ENCODE measurements around the gene NPTX1. TPM values are rescaled to one million over a fixed set of nuclear protein-coding genes. Genes with fewer than 3 reads are reported as not detected.

Gene NPTX1
- total RNA-seq, 1 donor from 2014 or later, result not detected

DNA sequence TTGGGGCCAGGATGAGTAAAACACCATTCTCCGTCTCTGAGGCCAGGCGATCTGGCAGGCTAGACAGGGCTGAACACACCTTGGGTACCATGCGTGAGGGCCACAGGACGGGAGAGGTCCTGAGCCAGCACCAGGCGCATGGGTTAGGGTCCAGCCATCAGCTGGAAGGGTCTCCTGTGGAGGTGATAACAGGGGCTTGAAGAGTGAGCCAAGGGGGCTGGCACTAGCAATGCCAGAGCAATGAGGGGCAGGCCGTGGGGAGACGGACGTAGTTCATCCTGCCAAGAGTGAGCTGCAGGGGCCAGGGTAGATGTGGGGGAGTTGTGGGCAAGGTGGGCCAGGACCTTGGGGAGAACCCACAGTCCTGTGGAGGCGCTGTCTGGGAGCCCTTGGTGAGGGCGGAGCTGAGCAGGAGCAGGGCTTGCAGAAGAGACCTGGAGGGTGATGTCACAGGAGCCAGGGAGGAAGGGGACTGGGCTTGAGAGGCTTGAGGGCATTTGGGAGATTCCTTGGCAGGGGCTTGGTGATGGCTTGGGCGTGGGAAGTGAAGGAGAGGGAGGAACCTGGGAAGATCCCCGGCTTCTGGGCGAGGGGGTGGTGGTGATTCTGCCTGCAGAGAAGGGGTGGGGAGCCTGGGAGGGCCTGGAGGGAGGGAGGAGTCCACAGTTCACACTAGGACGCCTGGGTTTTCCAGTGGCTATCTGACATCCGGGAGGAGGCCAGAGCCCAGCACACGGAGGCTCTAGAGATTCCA, 6.3 kb upstream of the NPTX1 start:
- intact Hi-C loops (cut with DNase I), result no loop called here
- DNase-seq (ENCODE audit: missing footprints), result peak; percentile 42

DNA sequence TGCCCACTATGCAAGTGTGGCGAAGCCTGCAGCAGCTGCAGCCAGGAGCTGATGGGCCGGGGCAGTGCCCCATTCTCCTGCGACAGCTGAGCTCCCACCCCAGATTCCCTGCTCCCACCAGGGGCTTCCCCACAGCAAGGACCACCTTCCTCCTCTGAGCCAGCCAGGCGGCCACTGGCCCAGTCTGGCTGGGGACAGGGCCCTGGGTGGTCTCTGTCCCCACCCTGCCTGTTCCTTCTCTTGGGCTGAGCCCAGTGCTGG, 5.6 kb upstream of the NPTX1 start:
- intact Hi-C loops (cut with DNase I), result no loop called here
- DNase-seq (ENCODE audit: missing footprints), result no peak
- no peak for ATAC-seq

More for the DNA sequence above, 6.3 kb upstream of the NPTX1 start:
- ATAC-seq, result no peak

DNA sequence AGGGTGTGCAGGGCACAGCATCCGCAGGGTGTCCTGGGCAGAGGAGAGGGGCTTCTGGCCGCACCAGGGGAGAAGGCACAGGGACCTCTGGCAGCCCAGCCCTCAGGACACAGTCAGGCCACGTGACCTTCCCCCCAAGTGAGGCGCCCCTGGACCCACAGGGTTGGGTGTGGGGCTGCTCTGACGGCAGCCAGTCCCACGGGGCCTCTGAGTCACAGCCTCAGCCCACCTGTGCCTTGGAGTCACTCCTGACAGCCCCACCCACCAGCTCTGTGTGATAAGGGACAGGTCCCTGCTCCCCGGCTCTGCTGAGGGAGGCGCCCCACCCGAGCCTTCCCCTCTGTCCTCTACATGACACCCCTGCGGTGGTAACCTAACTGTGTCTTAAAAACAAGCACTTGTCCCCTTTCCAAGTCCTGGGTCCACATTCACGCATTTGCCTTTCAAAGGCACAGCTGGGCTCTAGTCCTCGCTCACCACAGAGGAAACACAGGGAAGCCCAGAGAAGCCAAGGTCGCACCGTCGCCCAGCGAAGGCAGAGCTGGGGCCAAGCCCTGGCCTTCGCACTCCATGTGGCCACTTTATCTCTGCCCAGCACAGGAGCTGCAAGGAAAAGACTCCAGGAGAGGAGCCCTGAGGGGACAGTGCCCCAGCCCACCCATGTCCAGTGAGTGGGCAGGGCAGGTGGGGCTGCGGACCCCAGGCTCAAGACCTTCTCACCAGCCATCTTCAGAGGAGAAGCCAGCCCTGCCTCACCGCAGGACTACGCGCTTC, 5.1 kb upstream of the NPTX1 start:
- intact Hi-C loops (cut with DNase I), result no loop called here
- DNase-seq (ENCODE audit: missing footprints), result no peak

DNA sequence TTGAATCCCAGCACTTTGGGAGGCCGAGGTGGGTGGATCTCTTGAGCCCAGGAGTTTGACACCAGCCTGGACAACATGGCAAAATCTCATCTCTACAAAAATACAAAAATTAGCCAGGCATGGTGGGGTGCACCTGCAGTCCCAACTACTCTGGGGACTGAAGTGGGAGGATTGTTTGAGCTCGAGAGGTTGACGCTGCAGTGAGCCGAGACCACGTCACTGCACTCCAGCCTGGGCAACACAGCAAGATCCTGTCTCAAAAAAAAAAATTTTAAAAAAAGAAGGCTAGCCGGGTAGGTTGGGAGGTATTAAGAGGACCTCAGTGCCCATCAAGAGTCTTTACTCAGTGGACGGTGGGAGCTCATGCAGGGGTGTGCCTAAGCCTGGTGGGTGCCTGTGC, 3.8 kb upstream of the NPTX1 start:
- intact Hi-C loops (cut with DNase I), result no loop called here
- ATAC-seq, result no peak
- no peak for DNase-seq (ENCODE audit: missing footprints)

More for the DNA sequence above, 5.1 kb upstream of the NPTX1 start:
- ATAC-seq, result no peak

DNA sequence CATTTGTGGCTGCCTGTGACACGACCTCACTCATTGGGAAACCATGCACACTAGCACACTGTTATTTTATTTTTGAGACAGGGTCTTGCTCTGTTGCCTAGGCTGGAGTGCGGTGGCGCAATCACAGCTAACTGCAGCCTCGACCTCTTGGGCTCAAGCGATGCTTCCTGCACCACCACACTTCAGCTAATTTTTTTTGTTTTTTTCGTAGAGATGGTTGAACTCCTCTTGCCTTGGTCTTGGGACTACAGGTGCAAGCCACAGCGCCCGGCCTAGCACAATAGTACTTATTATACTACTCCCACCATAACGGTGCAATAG, 2.8 kb upstream of the NPTX1 start:
- DNase-seq (ENCODE audit: missing footprints) (peak; percentile 48), ATAC-seq (no peak)
- intact Hi-C loops (cut with DNase I), result no loop called here

DNA sequence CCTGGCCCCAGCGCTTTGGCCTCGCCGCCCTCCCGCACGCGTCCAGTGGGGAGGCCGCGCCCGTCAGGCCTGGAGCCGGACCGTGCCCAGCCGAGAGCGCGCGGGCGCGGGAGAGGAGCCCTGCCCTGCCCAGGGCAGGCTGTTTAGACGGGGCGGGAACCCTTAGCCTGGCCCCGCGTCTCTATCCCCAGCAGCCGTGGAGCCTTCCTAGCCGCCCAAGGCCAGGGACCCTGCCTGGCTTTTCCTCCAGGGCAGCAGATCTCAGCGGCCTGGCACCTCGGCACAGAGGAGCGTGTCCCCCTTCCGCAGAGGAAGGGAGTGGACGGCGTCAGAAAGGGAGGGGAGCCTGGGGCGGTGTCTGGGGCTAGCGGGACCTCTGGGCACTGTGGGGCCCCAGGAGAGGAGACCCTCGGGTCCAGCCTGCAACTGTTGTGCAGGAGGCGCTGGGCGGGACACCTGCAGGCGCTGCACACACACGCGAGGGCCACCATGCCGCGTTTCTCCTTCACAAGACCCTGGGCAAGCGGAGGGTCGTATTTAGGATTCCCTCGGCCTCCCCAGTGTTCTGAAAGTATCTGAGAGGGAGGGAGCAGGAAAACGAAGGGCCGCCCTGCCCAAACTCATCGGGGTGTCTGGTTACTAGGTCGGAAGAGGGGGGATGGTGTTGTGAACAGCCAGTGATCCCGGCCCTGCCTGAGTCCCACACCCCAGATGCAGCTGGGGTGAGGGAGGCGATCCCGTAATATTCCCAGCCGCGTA, 2.3 kb upstream of the NPTX1 start:
- DNase-seq (ENCODE audit: missing footprints) (peak; percentile 58), ATAC-seq (no peak)
- intact Hi-C loops (cut with DNase I), result no loop called here

DNA sequence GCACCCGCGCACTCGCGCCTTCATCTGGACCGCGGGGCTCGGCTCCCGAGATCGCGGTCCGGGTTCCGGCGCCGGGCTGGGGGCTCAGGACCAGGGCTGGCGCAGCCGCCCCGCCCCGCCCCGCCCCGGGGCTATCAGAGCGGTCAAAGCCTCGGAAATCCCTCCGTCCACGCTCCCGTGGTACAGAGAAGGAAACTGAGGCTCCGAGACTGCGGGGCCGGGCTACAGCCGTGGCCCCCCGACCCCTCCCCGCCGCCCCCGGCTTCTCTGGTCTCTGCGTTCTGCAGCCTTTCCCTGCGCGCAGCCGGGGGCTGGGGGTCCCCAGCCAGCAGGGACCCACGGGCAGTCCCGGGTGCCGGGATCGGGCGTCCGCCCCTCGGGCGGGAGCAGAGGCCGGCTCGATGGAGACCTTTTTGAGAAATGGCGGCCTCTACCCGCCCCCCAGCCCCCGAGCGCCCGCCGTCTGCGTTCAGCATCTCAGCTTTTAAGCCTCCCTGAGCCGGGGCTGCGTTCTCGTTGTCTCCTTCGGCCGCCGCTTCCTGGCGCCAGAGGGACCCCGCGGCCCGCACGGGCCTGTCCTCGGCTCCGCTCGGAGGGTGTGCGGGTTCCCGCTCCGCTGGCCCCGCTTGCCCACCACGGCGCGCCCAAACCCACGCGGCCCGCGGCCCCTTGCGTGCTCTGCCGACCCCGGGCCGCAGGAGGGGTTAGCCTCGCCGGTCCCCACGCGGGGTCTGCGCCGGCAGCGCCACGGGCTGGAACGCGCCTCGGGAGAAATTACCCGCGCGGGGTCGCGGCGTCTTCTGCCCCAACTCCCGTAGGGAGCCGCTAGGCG, 1.5 kb upstream of the NPTX1 start:
- intact Hi-C loops (cut with DNase I), result no loop called here
- peak; percentile 57 for DNase-seq (ENCODE audit: missing footprints)
- ATAC-seq, result peak; percentile 62

DNA sequence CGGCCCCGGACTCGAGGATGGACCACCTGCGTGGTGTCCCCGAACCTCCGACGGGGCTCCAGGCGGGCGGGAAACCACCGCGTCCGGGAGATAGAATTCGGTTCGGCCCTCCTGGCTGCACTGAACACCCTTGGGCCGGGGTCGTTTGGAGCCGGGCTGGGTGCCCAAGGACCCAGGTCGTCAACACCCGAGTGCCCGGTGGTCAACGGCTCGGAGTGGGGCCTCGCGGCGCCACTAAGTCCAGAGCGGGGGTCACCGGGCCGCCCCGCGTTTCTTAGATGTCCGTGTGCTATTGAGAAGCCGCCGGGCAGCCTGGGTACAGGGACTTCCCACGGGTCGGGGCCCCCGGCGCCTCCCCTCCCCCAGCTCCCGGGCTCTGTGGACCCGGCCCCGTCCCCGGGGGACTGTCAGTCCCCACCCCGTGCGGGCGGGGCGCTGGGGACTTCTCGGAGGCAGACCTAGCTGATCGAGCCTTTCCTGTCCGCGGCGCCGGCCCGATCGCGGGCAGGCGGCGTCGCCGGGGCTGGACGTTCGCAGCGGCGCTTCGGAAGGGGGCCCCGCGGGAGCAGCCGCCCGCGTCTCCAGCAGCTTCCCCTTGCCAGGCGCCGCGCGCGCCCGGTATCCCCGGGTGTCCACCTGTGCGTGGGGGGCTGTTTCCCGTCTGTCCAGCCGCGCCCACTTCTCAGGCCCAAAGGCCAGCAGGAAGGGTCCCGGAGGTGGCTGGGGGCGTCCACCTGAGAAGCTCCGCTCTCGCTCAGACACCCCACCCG, 655 bp upstream of the NPTX1 start:
- no peak for ATAC-seq
- DNase-seq (ENCODE audit: missing footprints), result no peak
- intact Hi-C loops (cut with DNase I), result no loop called here

DNA sequence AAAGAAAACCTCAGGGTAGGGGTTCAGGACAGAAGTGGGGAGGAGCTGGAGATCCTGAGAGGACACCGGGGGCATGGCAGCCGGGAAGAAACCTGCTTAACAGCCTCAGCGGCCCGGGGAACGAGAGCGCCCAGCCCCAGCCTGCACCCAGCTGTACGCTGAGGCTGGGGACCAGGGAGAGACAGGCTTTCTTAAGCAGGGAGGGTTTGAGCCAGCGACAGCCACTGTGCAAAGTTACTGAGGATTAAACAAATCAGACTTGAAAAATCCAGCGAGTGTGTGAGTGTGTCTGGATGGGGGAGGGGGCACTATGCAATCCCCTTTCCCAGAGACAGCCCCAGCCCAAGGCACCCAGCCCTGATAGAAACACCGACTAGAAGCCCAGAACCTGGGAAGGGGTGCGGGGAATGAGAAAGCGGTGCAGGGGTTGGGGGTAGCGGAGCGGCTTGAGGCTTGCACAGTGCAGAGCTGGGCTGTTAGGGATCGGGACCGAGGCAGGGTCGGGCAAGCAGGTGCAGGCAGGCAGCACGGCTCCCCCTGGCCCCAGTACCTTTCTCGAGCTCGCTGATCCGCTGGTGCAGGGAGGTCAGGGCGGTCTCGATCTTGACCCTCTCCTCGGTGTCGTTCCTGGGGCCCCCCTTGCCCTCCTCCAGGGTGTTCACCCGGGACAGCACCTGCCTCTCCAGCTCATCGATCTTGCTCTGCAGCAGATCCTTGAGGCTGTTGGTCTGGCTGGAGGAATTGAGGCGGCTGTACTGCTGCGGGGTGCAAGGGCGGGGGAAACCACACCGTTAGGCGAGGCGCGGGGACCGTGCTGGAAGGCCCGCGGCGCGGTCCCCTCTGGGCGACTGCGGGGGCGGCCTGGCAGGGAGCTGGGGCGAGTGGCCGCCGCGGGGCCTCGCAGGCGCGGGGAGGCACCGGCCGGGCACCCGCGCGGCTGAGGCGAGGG, 1.2 kb downstream of the NPTX1 start:
- intact Hi-C loops (cut with DNase I), result no loop called here

DNA sequence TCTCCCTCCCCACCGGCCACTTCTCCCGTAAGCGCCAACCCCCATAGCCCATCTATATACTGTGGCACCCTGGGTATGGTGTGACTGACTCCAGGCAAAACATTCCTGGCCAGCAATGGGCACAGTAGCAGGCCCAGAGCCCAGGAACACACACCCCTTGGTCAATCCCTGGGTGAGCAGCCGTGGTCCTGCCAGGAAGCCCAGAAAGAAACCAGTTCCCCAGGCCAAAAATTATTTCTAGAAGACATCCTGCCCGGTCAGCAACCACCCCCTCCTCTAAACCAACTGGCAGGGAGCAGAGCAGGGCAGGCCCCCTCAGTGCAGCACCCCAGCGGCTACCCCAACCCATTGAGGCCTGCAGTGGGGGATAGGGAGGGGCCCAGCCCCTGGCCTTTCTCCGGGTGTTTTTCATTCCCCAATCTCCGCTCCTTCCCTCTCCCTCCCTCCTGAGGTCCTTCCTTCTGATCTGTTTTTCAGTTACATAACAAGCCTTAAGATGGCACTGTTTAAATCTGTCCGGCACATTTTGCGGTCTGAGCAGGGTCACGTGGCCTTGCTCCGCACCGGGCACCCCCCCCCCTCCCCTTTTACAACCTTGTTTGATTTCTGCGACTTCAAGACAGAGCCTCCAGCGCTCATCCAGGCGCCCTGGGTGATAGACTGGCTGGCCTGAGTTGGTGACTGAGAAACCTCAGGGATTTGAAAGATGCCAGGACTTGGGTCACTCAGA, 2.0 kb downstream of the NPTX1 start:
- ATAC-seq (no peak), DNase-seq (ENCODE audit: missing footprints) (no peak)
- intact Hi-C loops (cut with DNase I), result no loop called here

More for the DNA sequence above, 1.2 kb downstream of the NPTX1 start:
- DNase-seq (ENCODE audit: missing footprints), result no peak
- ATAC-seq, result no peak

DNA sequence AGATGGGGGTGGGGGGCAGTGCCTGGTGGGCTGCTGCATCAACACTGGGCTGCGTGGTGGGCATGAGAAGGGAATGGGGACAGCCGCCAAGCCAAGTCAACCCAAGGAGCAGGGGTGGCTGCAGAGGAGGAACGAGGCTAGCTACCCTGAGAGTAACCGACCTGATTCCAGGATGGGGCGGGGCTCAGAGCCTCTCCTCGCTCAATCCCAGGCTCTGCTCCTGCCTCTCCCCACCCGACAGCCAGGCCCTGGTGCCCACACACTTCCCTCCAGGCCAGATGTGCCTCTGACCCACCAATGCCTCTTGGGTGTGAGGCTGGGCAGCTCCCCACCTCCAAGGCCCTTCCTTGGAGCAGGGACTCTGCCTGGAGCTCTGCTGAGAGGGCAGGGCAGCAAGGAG, 2.7 kb downstream of the NPTX1 start:
- DNase-seq (ENCODE audit: missing footprints) (no peak), ATAC-seq (no peak)
- intact Hi-C loops (cut with DNase I), result no loop called here

DNA sequence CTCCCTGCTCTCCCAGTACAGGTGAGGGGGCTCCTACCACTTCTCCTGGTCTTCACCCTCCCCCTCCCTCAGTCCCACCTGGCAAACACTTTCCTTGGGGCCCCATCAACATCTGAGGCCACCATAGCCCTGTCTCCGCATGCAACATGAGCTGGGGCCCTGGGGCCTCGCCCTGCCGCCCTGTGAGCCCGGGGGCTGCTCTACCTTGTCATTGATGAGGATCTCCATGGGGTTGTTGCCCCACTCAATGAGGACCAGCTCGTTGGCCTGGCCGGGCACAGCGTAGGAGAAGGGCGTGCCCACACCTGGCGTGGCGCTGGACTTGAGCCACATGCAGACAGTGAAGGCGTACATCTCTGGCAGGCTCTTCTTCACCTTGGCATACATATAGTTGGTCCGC, 3.4 kb downstream of the NPTX1 start:
- intact Hi-C loops (cut with DNase I), result no loop called here
- no peak for ATAC-seq
- no peak for DNase-seq (ENCODE audit: missing footprints)

DNA sequence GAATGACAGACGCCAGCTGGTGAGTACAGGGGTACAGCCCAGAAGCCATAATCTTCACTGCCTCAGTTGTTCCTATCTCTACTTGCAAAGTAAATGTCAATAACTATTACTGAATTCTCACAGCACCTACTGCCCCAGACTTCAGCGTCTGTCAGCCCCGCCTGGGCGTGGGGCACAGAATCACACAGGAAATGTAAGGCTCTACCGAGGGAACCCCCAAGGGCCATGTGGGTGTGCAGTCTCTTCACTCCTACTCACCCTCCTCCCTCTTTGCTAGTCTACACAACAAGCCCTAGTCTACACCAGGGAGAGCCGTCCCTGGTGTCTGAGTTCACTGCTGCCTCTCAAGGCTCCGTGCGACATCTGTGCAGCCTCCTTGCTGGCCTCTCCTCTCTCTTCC, 4.5 kb downstream of the NPTX1 start:
- DNase-seq (ENCODE audit: missing footprints) (no peak), ATAC-seq (no peak)
- intact Hi-C loops (cut with DNase I), result no loop called here

DNA sequence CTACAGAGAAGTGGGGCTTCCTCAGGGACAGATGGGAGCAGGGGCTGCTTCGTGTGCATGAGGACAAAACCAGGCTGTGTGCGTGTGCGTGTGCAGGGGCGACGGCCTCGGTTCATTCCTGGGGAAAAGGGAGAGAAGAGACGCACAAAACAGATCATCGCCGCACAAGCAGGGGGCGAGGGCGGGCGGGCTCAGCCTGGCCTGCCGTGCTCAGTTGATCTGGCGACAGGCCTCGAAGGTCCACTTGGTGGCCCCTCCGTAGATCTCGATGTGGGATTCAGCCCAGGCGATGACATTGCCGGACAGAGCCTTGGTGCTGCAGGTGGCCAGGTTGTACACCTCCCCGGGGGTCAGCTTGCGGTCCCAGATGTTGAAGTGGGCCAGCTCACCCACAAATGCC, 5.8 kb downstream of the NPTX1 start:
- no peak for ATAC-seq
- intact Hi-C loops (cut with DNase I), result no loop called here

DNA sequence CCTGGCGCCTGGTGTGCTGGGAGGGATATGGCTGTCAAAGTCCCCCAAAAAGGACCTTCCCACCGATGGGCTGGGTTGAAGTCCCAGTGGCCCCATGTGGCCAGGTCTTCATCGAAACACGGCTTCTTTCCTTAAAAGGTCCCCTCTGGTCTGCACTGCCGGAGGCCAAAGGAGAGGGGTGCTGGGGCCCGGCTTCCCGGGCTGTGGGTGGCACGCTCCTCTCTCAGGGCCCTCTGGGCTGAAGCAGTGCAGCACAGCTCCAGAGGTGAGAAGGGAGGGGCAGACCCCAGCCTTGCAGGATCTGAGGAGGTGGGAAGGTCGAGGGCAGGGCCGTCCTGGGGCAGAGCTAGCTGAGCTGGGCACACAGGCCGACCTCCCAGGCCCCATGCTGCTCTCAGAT, 6.7 kb downstream of the NPTX1 start:
- peak; percentile 41 for DNase-seq (ENCODE audit: missing footprints)
- no peak for ATAC-seq
- intact Hi-C loops (cut with DNase I), result no loop called here

More for the DNA sequence above, 5.8 kb downstream of the NPTX1 start:
- peak; percentile 16 for DNase-seq (ENCODE audit: missing footprints)

DNA sequence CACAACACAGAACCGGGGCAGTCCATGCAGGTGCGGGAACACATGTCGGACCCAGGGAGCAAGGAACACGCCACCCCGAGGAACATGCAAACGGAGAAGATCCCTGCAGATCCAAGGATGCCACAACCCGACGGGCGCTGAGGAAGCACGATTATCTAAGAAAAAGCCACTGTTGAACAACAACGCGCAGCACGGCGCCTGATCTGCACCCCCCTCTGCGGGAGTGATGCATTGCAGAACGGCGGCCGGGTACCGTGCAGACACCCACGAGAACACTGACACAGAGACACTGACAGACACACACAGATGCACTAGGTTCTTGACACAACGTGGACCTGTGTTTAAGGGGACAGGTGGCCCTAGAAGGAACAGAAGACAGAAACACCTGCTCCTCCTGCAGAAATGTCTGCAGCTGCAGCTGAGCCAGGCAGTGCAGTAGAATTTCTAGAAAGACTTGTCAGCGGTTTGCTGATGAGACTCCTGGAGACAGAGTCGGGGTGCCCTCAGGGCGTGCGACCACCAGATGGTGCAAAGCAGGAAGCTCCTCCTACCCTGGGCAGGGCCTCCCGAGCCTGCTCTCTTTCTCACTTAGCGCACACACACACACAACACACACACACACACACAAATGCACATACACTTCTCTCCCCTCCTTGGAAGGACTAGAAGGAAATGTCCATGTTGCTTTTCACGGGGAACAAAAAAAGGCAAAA, 7.5 kb downstream of the NPTX1 start:
- peak; percentile 59 for DNase-seq (ENCODE audit: missing footprints)
- intact Hi-C loops (cut with DNase I), result no loop called here
- ATAC-seq, result no peak

All from Right ventricle myocardium inferior (tissue), 1 donor.